Measurements from ENCODE around the gene C7orf57.

GRCh38 chr7:48096273-48096672 lies 60.9 kb downstream of the C7orf57 start:
- TF ChIP-seq CTCF (IDR thresholded peaks at IDR 0.05) (no peak), ZFX (IDR thresholded peaks at IDR 0.05; ENCODE audit: borderline replicate concordance) (no peak)
